ENCODE results near the gene OR5AU1.

DNA sequence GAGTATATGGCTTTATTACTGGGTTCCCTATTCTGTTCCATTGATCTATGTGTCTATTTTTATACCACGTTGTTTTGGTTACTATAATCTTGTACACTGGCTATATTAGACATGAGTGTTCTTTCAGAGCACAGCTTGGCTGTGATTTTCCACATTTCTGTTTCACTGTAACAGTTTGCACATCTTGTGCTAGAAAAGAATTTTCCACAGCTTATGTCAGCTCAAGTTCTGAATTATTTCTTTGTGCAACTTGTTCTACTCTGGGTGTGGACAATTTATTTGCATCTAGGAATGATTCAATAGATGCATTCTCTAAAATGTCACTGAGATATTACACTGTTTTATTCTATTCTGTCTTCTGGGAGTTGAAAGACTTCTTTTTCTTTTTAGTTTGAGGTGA lies 28.4 kb upstream of the OR5AU1 start:
- TF ChIP-seq, protein P1, sequence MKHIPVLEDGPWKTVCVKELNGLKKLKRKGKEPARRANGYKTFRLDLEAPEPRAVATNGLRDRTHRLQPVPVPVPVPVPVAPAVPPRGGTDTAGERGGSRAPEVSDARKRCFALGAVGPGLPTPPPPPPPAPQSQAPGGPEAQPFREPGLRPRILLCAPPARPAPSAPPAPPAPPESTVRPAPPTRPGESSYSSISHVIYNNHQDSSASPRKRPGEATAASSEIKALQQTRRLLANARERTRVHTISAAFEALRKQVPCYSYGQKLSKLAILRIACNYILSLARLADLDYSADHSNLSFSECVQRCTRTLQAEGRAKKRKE (CRISPR knock-in tag; IDR thresholded peaks at IDR 0.05; ENCODE audit: low read depth): no peak
- TF ChIP-seq, protein P2, sequence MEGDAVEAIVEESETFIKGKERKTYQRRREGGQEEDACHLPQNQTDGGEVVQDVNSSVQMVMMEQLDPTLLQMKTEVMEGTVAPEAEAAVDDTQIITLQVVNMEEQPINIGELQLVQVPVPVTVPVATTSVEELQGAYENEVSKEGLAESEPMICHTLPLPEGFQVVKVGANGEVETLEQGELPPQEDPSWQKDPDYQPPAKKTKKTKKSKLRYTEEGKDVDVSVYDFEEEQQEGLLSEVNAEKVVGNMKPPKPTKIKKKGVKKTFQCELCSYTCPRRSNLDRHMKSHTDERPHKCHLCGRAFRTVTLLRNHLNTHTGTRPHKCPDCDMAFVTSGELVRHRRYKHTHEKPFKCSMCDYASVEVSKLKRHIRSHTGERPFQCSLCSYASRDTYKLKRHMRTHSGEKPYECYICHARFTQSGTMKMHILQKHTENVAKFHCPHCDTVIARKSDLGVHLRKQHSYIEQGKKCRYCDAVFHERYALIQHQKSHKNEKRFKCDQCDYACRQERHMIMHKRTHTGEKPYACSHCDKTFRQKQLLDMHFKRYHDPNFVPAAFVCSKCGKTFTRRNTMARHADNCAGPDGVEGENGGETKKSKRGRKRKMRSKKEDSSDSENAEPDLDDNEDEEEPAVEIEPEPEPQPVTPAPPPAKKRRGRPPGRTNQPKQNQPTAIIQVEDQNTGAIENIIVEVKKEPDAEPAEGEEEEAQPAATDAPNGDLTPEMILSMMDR (IDR thresholded peaks at IDR 0.05): no peak
- TF ChIP-seq, protein P3, sequence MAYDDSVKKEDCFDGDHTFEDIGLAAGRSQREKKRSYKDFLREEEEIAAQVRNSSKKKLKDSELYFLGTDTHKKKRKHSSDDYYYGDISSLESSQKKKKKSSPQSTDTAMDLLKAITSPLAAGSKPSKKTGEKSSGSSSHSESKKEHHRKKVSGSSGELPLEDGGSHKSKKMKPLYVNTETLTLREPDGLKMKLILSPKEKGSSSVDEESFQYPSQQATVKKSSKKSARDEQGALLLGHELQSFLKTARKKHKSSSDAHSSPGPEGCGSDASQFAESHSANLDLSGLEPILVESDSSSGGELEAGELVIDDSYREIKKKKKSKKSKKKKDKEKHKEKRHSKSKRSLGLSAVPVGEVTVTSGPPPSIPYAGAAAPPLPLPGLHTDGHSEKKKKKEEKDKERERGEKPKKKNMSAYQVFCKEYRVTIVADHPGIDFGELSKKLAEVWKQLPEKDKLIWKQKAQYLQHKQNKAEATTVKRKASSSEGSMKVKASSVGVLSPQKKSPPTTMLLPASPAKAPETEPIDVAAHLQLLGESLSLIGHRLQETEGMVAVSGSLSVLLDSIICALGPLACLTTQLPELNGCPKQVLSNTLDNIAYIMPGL (CRISPR knock-in tag; IDR thresholded peaks at IDR 0.05; ENCODE audit: borderline replicate concordance): no peak
